ENCODE data around the gene TP53TG5. TPM values are rescaled to one million over a fixed set of nuclear protein-coding genes. Genes with fewer than 3 reads are reported as not detected.

The TP53TG5 gene
- total and polyA plus RNA-seq, 2 of the 8 experiments (the other 6 are each of a cell fraction or from before 2014, with no cell fraction given): not detected

- Histone ChIP-seq H3K9me3 (ENCODE audit: insufficient read depth in 2 of 2, low read depth in 1 of 2, low read length in 1 of 2) (no peaks in the 10 kb centered on the region), H4K20me1 (replicated peaks in 1 of 2; ENCODE audit: control insufficient read depth in 1 of 2, insufficient read depth in 2 of 2, low read length in 2 of 2) (peaks cover 0 to 6% of the 10 kb centered on the region in 2 experiments), H3K4me1 (replicated peaks in 1 of 4; ENCODE audit: control insufficient read depth in 3 of 4, insufficient read depth in 4 of 4, low read length in 3 of 4) (peaks cover 3 to 12% (median 8%) of the 10 kb centered on the region in 4 experiments; a peak in 6 of 7 replicates), H2BK5ac (ENCODE audit: low read depth, low read length) (no peak overlapping the region), H3K79me2 (ENCODE audit: control insufficient read depth in 1 of 2, insufficient read depth in 2 of 2, low read length in 2 of 2) (peaks cover 0 to 13% of the 10 kb centered on the region in 2 experiments; a peak in 2 of 4 replicates), H2BK12ac (ENCODE audit: low read depth, low read length) (no peak overlapping the region), H3K4me3 (ENCODE audit: extremely low read depth in 1 of 4, insufficient read depth in 2 of 4, low read depth in 3 of 4, low read length in 4 of 4) (no peak overlapping the region), H3K14ac (ENCODE audit: insufficient read length) (no peak overlapping the region), H4K91ac (replicated peaks; ENCODE audit: insufficient read length, low read length) (no peak overlapping the region), H2AFZ (ENCODE audit: low read length) (no peak overlapping the region), H2BK120ac (replicated peaks; ENCODE audit: low read depth, low read length) (no peak overlapping the region), H3K9ac (replicated peaks in 1 of 4; ENCODE audit: extremely low read depth in 1 of 4, low read depth in 3 of 4, low read length in 3 of 4) (no peak overlapping the region), H2AK5ac (ENCODE audit: low read depth, low read length) (no peak overlapping the region), H3K56ac (replicated peaks; ENCODE audit: insufficient read length, low read depth, low read length) (no peak overlapping the region), H3K27ac (ENCODE audit: low read depth, low read length) (no peak overlapping the region), H4K8ac (ENCODE audit: extremely low read depth, insufficient read depth, low read length) (no peak overlapping the region), H3K27me3 (replicated peaks in 1 of 4; ENCODE audit: control insufficient read depth in 3 of 4, extremely low read depth in 1 of 4, insufficient read depth in 3 of 4, low read length in 3 of 4) (no peaks in the 10 kb centered on the region), H3K79me1 (ENCODE audit: low read depth, low read length) (peaks cover 6% of the 10 kb centered on the region; the same call in 1 of the 2 replicates), H3K23ac (ENCODE audit: insufficient read length) (no peak overlapping the region), H3K4me2 (ENCODE audit: insufficient read depth in 1 of 2, low read depth in 2 of 2, low read length in 2 of 2) (no peak overlapping the region; a peak in 1 of 4 replicates), H3K18ac (ENCODE audit: extremely low read depth, low read length) (no peak overlapping the region), H3K36me3 (ENCODE audit: control insufficient read depth in 2 of 4, insufficient read depth in 4 of 4, low read length in 3 of 4) (peaks cover 0 to 7% (median 1%) of the 10 kb centered on the region in 4 experiments; a peak in 4 of 8 replicates), H4K5ac (ENCODE audit: insufficient read length, low read depth, low read length) (no peak overlapping the region), H3K4ac (replicated peaks; ENCODE audit: insufficient read length, low read depth, low read length) (no peak overlapping the region), H3K23me2 (ENCODE audit: low read depth, low read length) (peaks cover 7% of the 10 kb centered on the region), H2BK15ac (ENCODE audit: low read length) (no peak overlapping the region), H2BK20ac (ENCODE audit: low read length) (no peak overlapping the region)
- TF ChIP-seq SP4 (IDR thresholded peaks at IDR 0.05; ENCODE audit: low read length): no peak
- TF ChIP-seq CBX5 (IDR thresholded peaks at IDR 0.05; ENCODE audit: low read depth, low read length): no peak
- TF ChIP-seq RBBP5 (IDR thresholded peaks at IDR 0.05; ENCODE audit: borderline replicate concordance, low read depth, low read length): no peak
- no peak for TF ChIP-seq SP2 (IDR thresholded peaks at IDR 0.05; ENCODE audit: low read length)
- no peak for TF ChIP-seq CREB1 (IDR thresholded peaks at IDR 0.05)
- TF ChIP-seq KDM5A (IDR thresholded peaks at IDR 0.05; ENCODE audit: low read length): no peak
- TF ChIP-seq CEBPB (IDR thresholded peaks at IDR 0.05; ENCODE audit: low read depth, low read length): no peak
- no peak for TF ChIP-seq MAFK (IDR thresholded peaks at IDR 0.05; ENCODE audit: low read depth, low read length)
- no peak for TF ChIP-seq SIN3A (conservative IDR thresholded peaks at IDR 0.05 in 1 of 2, IDR thresholded peaks at IDR 0.05 in 1 of 2; ENCODE audit: low read depth in 1 of 2, low read length in 2 of 2)
- no peak for TF ChIP-seq POLR2AphosphoS5 (IDR thresholded peaks at IDR 0.05; ENCODE audit: low read depth, low read length)
- DNase-seq (ENCODE audit: low read depth in 1 of 2, low spot score in 2 of 2) (no peak), FAIRE-seq (no peak)
- 81% methylated on average over 6 of the region's 6 CpGs; no CpG with 5 or more reads in 1 of the 2 experiments for WGBS, 2 experiments (ENCODE audit: extremely low coverage in 1 of 2, insufficient coverage in 1 of 2, insufficient read length in 1 of 2, insufficient replicate concordance in 2 of 2, low coverage in 1 of 2, low lambda C conversion rate in 2 of 2, missing lambda C conversion rate in 1 of 2)
- ChIA-PET POLR2A (ENCODE audit: partially characterized antibody) (interaction anchor here (0.6 to 13.2 kb wide), 3 partner anchors 15 to 78 kb away, joined by 3 to 113 read pairs (median 4); partner anchors contain the start of gene SDC4), CTCF (ENCODE audit: partially characterized antibody) (interaction anchor here (0.6 to 6.8 kb wide), 17 partner anchors 9 to 577 kb away, joined by 3 to 85 read pairs (median 5); partner anchors contain the start of genes DBNDD2, PIGT, SDC4 and TP53TG5)
Observed at GRCh38 chr20:45361793-45362192, 16.3 kb downstream of the TP53TG5 start.

Measured in H1 (cell line).